Kidney epithelial cell (primary cell): ENCODE data around the gene PTGES3L. TPM values are rescaled to one million over a fixed set of nuclear protein-coding genes. Genes with fewer than 3 reads are reported as not detected.

Experiments used
- DNase-seq: peaks from one replicate; pipeline ENCODE4 v3.0.0-alpha.2; 2010; ENCODE audit warnings: low read depth
- H3K27me3 ChIP-seq: 2 replicates; pipeline ENCODE4 v1.6.0; 2011; ENCODE audit warnings: low read length; ENCODE audit not compliant: control insufficient read depth, insufficient read depth
- H3K36me3 ChIP-seq: 2 replicates; pipeline ENCODE4 v1.5.1; 2011; ENCODE audit warnings: low read length; ENCODE audit not compliant: control insufficient read depth, insufficient read depth
- H3K4me3 ChIP-seq: 2 replicates; pipeline ENCODE4 v1.5.1; 2011; ENCODE audit warnings: low read depth, mild to moderate bottlenecking, control low read depth, low read length
- total RNA-seq: library from RNA; depleted of rRNA; stranded (reverse); fragments of >200 nt; gene quantifications from 2 replicates; pipeline ENCODE4 v1.2.3, GENCODE V29; 2015
- TF ChIP-seq, protein P1 (sequence below): IDR thresholded peaks from 2 replicates; pipeline ENCODE4 v1.5.1; 2011; ENCODE audit warnings: mild to moderate bottlenecking, moderate library complexity, low read length, control low read depth, inconsistent platforms; ENCODE audit not compliant: insufficient read depth, poor library complexity, severe bottlenecking

Gene PTGES3L
- total RNA-seq, 1 donor from 2014 or later: 1.2 TPM

DNA sequence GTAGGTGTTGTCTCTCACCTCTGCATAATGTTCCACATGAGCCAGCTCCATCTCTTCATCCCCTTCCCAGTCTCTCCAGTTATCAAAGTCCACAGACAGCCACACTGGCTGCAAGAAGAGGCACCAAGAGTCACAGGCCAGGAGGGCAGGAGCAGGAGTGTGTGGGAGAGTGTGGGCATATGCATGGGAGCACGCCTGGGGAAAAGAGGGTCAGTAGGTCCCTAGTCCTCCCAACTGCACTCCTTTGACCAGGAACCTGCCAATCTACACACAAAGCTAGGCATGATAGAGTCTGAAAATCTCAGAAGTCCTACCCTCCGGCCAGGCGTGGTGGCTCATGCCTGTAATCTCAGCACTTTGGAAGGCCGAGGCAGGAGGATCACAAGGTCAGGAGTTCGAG lies 8.3 kb downstream of the PTGES3L start:
- no peaks in the 10 kb centered on the region for H3K36me3 ChIP-seq
- no peaks in the 10 kb centered on the region for H3K27me3 ChIP-seq
- no peak overlapping the region for H3K4me3 ChIP-seq
- no peak for DNase-seq
- TF ChIP-seq, protein P1, sequence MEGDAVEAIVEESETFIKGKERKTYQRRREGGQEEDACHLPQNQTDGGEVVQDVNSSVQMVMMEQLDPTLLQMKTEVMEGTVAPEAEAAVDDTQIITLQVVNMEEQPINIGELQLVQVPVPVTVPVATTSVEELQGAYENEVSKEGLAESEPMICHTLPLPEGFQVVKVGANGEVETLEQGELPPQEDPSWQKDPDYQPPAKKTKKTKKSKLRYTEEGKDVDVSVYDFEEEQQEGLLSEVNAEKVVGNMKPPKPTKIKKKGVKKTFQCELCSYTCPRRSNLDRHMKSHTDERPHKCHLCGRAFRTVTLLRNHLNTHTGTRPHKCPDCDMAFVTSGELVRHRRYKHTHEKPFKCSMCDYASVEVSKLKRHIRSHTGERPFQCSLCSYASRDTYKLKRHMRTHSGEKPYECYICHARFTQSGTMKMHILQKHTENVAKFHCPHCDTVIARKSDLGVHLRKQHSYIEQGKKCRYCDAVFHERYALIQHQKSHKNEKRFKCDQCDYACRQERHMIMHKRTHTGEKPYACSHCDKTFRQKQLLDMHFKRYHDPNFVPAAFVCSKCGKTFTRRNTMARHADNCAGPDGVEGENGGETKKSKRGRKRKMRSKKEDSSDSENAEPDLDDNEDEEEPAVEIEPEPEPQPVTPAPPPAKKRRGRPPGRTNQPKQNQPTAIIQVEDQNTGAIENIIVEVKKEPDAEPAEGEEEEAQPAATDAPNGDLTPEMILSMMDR: no peak

DNA sequence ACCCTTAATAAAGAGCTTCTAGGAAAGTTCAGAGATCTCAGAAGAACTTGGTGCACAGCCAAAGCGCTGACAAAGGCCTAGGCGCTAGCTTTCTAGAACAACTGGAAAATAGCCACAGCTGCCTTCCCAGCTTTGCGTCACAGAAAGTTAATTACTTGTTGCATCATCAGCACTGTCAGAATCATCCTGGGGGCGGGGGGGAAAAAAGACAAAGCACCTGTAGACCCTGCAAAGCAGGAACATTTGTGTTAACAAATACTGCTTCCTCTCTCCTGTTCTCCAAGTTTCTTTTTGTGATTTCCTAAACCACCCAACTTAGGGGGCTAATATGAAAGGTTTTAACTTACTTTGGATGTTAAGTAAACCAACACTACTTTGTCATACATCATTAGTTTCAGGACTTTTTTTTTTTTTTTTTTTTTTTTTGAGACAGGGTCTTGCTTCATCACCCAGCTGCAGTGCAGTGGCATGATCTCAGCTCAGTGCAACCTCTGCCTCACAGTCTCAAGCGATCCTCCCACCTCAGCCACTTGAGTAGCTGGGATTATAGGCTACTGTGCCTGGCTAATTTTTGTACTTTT lies 10.8 kb downstream of the PTGES3L start:
- DNase-seq: no peak
- H3K36me3 ChIP-seq: no peaks in the 10 kb centered on the region
- no peak overlapping the region for H3K4me3 ChIP-seq
- TF ChIP-seq, protein P1: no peak
- H3K27me3 ChIP-seq: no peaks in the 10 kb centered on the region

DNA sequence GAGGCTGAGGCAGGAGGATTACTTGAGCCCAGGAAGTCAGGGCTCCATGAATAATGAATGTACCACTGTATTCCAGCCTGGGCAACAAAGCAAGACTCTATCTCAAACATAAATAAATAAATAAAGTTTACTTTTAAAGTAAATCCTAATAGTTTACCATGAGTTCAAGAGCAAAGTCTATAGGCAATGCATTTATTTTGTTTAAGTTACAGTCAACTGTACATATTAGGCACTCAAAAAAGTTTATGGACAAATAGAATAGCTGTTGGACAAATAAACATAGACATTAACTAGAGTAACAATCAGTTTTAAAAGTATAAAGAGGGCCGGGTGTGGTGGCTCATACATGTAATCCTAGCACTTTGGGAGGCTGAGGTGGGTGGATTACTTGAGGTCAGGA lies 12.0 kb downstream of the PTGES3L start:
- Histone ChIP-seq H3K27me3 (no peaks in the 10 kb centered on the region), H3K36me3 (no peaks in the 10 kb centered on the region), H3K4me3 (no peak overlapping the region)
- TF ChIP-seq, protein P1: no peak
- no peak for DNase-seq

DNA sequence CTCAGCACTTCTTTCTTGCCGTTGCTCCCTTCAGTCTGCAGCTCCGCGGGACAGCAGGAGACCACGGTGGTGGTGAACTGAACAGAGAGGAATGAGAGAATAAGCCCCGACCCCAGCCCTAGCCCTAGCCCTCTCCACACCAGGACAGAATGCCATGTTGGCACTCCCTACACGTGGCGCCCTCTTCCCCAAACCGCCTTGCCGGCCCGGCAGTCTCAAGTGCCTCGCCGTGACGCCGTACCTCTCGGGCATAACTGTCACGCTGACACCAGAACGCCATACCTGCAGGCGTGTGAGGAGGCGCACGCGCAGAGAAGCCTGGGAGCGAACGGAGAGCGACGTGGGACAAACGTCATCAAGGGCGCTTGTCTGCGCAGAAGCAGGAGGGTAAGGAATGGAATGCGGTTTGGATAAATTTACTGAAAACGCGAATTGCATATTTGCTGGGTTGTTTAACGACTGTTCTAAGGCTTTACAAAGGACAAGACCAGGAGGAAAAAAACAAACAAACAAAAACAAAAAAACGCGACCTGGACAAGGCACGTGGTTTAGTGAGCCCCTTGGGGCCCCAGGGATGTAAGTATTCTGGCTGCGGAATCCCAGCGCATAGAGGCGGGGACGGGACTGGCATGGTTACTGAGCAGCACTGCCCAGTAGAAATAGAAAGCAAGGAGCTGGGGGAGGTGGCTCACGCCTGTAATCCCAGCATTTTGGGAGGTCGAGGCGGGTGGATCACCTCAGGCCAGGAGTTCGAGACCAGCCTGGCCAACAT lies 15.5 kb downstream of the PTGES3L start, which contains the start of gene AARSD1:
Gene AARSD1 (minus strand): TSS at position 294 of the 772 bp plus-strand sequence. CDS start 14 bp downstream, at position 280.
- TF ChIP-seq, protein P1: no peak

DNA sequence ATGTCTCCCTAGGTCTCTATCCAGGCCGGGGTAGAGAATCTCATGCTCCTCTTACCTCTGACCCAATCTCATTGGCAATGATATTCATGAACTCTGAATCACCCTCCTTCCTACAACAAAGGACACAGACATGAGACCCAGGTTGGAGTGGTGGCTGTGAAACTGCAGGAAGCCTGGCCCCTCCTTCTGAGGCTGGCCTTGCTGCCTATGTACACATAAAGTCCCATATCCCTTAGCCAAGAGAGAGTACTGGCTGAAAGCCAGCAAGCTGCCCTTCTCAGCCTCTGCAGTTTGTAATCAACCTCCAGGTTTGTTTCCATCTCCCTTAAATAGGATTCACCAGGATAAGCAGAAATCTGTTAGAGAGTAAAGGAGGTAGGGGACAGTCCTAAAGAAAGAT lies 26.2 kb downstream of the PTGES3L start:
- DNase-seq: no peak
- H3K4me3 ChIP-seq: no peak overlapping the region
- peaks cover 2% of the 10 kb centered on the region for H3K36me3 ChIP-seq
- TF ChIP-seq, protein P1: no peak
- H3K27me3 ChIP-seq: no peaks in the 10 kb centered on the region

More for the DNA sequence above, 15.5 kb downstream of the PTGES3L start, which contains the start of gene AARSD1:
- Histone ChIP-seq H3K4me3 (peak within 1 kb of the TSS; percentile 73), H3K36me3 (no peaks in the 10 kb centered on the region), H3K27me3 (no peaks in the 10 kb centered on the region)
- peak; percentile 80 for DNase-seq
